ENCODE measurements around the gene ZNF292. TPM values are rescaled to one million over a fixed set of nuclear protein-coding genes. Genes with fewer than 3 reads are reported as not detected.

ZNF292 gene
- total and polyA plus RNA-seq, 5 donors from 2014 or later = 25.6 to 119 (median 33.1) TPM

DNA sequence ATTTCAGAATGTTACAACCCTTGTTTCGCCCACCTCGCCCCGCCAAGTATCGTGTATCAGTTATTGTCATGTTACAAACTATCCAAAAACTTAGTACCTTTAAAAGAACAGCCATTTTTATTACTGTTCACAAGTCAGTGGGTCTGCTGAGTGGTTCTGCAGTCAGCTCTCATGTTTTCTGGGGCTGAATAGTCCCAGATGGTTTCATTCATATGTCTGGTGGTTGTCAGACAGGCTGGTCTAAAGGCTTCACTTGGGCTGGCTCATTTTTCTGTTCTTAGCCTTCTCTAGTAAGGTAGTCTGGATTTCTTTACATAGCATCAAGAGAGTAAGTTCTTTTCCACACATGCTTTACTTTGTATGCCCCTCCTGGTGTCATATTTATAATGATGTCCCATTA is 8.6 kb downstream of the ZNF292 start:
- H3K9me3 ChIP-seq (ENCODE audit: control insufficient read depth in 2 of 2, low read length in 2 of 2) = no peaks in the 10 kb centered on the region
- H3K9me3 Mint-ChIP-seq = no peaks in the 10 kb centered on the region
- H3K27me3 ChIP-seq (ENCODE audit: control insufficient read depth, insufficient read depth, low read length) = no peaks in the 10 kb centered on the region
- H3K4me3 ChIP-seq (ENCODE audit: low read depth, low read length) = peak overlapping the region; percentile 51
- H3K4me1 Mint-ChIP-seq = peaks cover 63 to 94% (median 79%) of the 10 kb centered on the region in 4 donors
- DNase-seq = no peak
- no peak overlapping the region for H3K27ac ChIP-seq (ENCODE audit: insufficient read depth, low read length, poor library complexity, severe bottlenecking)
- H3K36me3 ChIP-seq (ENCODE audit: control insufficient read depth, insufficient read depth, low read length) = no peaks in the 10 kb centered on the region
- peak overlapping the region in 1 of 3 donors; percentile 9 for H3K27ac Mint-ChIP-seq
- ATAC-seq (ENCODE audit: low read depth in 2 of 2) = no peak
- H3K4me1 ChIP-seq (ENCODE audit: control insufficient read depth, insufficient read depth, low read length, poor library complexity, severe bottlenecking) = peaks cover 81% of the 10 kb centered on the region
- no peaks in the 10 kb centered on the region for H3K27me3 Mint-ChIP-seq
- peaks cover 10% of the 10 kb centered on the region for H3K36me3 Mint-ChIP-seq
- peak overlapping the region; percentile 9 to 85 (median 38) for H3K4me3 Mint-ChIP-seq

DNA sequence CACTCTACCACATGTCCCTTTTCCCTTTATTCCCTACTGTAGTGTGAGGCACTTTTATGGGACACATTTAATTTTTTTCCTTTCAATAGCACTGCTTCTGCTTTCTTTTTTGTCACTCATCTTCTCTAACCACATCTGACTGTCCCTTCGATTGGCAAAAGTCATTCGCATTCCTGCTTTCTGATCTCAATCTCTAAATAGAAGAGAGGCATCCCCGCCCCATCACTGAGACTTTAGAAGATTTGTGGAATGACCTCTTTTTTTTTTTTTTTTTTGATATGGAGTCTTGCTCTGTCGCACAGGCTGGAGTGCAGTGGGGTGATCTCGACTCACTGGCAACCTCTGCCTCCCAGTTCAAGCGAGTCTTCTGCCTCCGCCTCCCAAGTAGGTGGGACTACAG is 9.1 kb downstream of the ZNF292 start:
- Histone ChIP-seq H3K27ac (ENCODE audit: insufficient read depth, low read length, poor library complexity, severe bottlenecking) (peak overlapping the region; percentile 2), H3K9me3 (ENCODE audit: control insufficient read depth in 2 of 2, low read length in 2 of 2) (no peaks in the 10 kb centered on the region), H3K27me3 (ENCODE audit: control insufficient read depth, insufficient read depth, low read length) (no peaks in the 10 kb centered on the region), H3K36me3 (ENCODE audit: control insufficient read depth, insufficient read depth, low read length) (peaks cover 3% of the 10 kb centered on the region), H3K4me3 (ENCODE audit: low read depth, low read length) (peak overlapping the region; percentile 51), H3K4me1 (ENCODE audit: control insufficient read depth, insufficient read depth, low read length, poor library complexity, severe bottlenecking) (peaks cover 80% of the 10 kb centered on the region)
- no peak for DNase-seq
- Mint-ChIP-seq H3K27me3 (no peaks in the 10 kb centered on the region), H3K9me3 (no peaks in the 10 kb centered on the region), H3K4me3 (peak overlapping the region in 3 of 4 donors; percentile 10 to 61 (median 32)), H3K36me3 (peaks cover 9% of the 10 kb centered on the region), H3K4me1 (peaks cover 67 to 96% (median 78%) of the 10 kb centered on the region in 4 donors), H3K27ac (peak overlapping the region in 1 of 3 donors; percentile 56)
- ATAC-seq (ENCODE audit: low read depth in 2 of 2) = no peak

DNA sequence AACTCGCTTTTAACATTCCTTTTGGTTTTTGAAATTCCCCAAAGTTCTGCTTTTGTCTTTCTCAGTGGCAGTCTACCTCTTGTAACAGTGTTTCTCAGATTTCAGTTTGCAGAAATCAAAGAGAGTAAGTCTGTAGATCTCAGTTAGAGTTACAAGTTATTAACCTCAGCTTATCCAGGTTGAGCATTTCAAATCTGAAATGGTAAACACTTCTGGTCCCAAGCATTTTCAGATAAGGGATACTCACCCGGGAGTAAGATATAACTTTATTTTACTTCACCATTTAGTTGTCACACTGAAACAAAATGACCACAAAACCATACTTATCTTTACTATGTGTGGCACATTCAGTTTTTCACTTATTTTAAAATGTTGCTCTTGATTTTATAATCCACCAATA is 9.8 kb downstream of the ZNF292 start:
- Mint-ChIP-seq H3K27ac (peak overlapping the region in 1 of 3 donors; percentile 56), H3K4me1 (peaks cover 63 to 95% (median 73%) of the 10 kb centered on the region in 4 donors), H3K4me3 (peak overlapping the region; percentile 21 to 44 (median 34)), H3K36me3 (peaks cover 9% of the 10 kb centered on the region), H3K9me3 (no peaks in the 10 kb centered on the region), H3K27me3 (no peaks in the 10 kb centered on the region)
- peaks cover 3% of the 10 kb centered on the region for H3K36me3 ChIP-seq (ENCODE audit: control insufficient read depth, insufficient read depth, low read length)
- no peak for ATAC-seq (ENCODE audit: low read depth in 2 of 2)
- peaks cover 77% of the 10 kb centered on the region for H3K4me1 ChIP-seq (ENCODE audit: control insufficient read depth, insufficient read depth, low read length, poor library complexity, severe bottlenecking)
- H3K27ac ChIP-seq (ENCODE audit: insufficient read depth, low read length, poor library complexity, severe bottlenecking) = no peak overlapping the region
- no peak for DNase-seq
- no peaks in the 10 kb centered on the region for H3K9me3 ChIP-seq (ENCODE audit: control insufficient read depth in 2 of 2, low read length in 2 of 2)
- H3K27me3 ChIP-seq (ENCODE audit: control insufficient read depth, insufficient read depth, low read length) = no peaks in the 10 kb centered on the region
- H3K4me3 ChIP-seq (ENCODE audit: low read depth, low read length) = no peak overlapping the region

DNA sequence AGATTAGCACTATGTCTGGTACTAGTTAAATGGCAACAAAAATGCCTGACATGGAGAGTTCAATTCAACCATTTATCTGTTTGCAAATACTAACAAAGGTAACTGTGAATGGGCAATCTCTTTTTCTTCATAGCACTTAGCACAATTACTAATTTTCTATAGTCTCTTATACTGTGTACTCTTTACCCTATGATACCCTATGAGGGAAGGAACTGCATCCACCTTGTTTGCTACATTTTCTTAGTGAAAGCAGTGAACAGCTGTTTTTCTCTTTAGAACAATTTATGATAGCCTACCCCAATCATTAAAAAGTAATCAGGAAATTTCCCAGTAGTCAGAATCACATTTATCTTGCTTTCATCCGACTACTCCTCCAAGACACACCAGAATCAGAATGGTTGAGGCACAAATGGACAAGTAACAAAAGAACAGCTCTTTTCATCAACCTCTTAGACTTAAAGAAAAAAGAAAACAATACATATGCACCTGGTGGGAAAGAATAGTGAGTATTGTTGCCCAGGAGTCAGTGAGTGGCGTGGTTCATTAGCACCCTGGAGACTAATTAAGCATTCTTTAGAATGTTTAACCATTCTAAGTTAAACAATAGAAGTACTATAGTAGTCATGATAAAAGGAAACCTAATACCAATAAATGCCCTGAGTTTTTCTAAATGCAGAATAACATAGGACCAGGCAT is 16.7 kb downstream of the ZNF292 start:
- Mint-ChIP-seq H3K4me1 (peaks cover 57 to 91% (median 71%) of the 10 kb centered on the region in 4 donors), H3K27ac (peak overlapping the region in 2 of 3 donors; percentile 1 to 38), H3K36me3 (peaks cover 15% of the 10 kb centered on the region), H3K27me3 (no peaks in the 10 kb centered on the region), H3K9me3 (peaks cover 0 to 2% (median 0%) of the 10 kb centered on the region in 7 donors), H3K4me3 (peak overlapping the region in 3 of 4 donors; percentile 32 to 78 (median 45))
- H3K4me1 ChIP-seq (ENCODE audit: control insufficient read depth, insufficient read depth, low read length, poor library complexity, severe bottlenecking) = peaks cover 77% of the 10 kb centered on the region
- ATAC-seq (ENCODE audit: low read depth in 2 of 2) (no peak), DNase-seq (no peak)
- H3K27me3 ChIP-seq (ENCODE audit: control insufficient read depth, insufficient read depth, low read length) = no peaks in the 10 kb centered on the region
- H3K9me3 ChIP-seq (ENCODE audit: control insufficient read depth in 2 of 2, low read length in 2 of 2) = no peaks in the 10 kb centered on the region
- H3K36me3 ChIP-seq (ENCODE audit: control insufficient read depth, insufficient read depth, low read length) = peaks cover 8% of the 10 kb centered on the region
- H3K4me3 ChIP-seq (ENCODE audit: low read depth, low read length) = peak overlapping the region; percentile 8
- H3K27ac ChIP-seq (ENCODE audit: insufficient read depth, low read length, poor library complexity, severe bottlenecking) = peak overlapping the region; percentile 25

DNA sequence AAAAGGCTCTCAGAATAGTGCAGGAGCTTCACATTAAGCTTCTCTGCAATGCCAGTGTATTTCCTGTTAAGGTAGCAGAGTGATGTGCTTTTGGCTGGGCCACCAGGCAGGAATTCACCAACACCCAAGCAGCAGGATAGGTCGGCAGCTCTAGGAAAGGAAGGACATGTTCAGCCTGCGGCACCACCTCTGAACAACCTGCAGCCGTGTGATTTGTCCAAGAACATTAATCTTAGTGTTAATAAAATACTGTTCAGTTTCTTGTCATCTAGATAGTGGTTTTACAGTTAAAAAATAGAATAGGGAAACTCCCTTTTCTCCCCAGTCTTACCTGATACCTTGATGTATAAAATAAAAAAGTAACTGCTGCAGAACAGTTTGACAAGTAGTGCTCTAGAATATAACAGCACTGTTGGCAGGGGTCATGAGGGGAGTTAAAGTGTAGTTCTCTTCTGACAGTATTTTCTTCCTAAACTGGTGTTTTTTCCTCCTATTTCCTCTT is 18.8 kb downstream of the ZNF292 start:
- Mint-ChIP-seq H3K4me1 (peaks cover 60 to 90% (median 73%) of the 10 kb centered on the region in 4 donors), H3K9me3 (peaks cover 0 to 2% (median 0%) of the 10 kb centered on the region in 7 donors), H3K36me3 (peaks cover 19% of the 10 kb centered on the region), H3K27ac (peak overlapping the region; percentile 22 to 78 (median 70)), H3K27me3 (no peaks in the 10 kb centered on the region), H3K4me3 (peak overlapping the region; percentile 23 to 66 (median 37))
- Histone ChIP-seq H3K36me3 (ENCODE audit: control insufficient read depth, insufficient read depth, low read length) (peaks cover 8% of the 10 kb centered on the region), H3K27me3 (ENCODE audit: control insufficient read depth, insufficient read depth, low read length) (no peaks in the 10 kb centered on the region), H3K27ac (ENCODE audit: insufficient read depth, low read length, poor library complexity, severe bottlenecking) (peak overlapping the region; percentile 69), H3K4me3 (ENCODE audit: low read depth, low read length) (peak overlapping the region; percentile 55), H3K9me3 (ENCODE audit: control insufficient read depth in 2 of 2, low read length in 2 of 2) (no peaks in the 10 kb centered on the region), H3K4me1 (ENCODE audit: control insufficient read depth, insufficient read depth, low read length, poor library complexity, severe bottlenecking) (peaks cover 66% of the 10 kb centered on the region)
- peak; percentile 52 to 65 for ATAC-seq (ENCODE audit: low read depth in 2 of 2)
- DNase-seq = peak in 1 of 3 donors; percentile 20

DNA sequence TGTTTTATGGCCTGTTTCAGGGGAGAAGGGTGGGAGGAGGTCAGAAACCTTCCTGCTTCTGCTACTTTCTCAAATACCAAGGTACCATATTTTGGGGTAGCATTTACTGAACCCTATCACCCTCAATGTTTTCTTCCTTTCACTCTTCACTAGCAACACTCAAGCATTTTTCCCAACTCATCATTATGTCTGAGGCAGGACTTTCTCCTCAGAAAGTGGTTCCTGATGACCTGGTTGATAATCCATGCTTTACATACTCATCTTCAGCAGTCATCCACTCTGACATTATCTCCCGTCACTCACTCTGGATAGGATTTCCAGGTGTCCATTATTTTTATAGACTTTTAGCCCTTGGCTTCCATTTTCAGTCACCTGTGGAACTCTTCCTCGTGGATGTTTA is 21.1 kb downstream of the ZNF292 start:
- Mint-ChIP-seq H3K9me3 (peaks cover 0 to 2% (median 0%) of the 10 kb centered on the region in 7 donors), H3K36me3 (peaks cover 25% of the 10 kb centered on the region), H3K27me3 (no peaks in the 10 kb centered on the region), H3K27ac (peak overlapping the region in 1 of 3 donors; percentile 24), H3K4me3 (peak overlapping the region in 1 of 4 donors; percentile 53), H3K4me1 (peaks cover 74 to 94% (median 86%) of the 10 kb centered on the region in 4 donors)
- Histone ChIP-seq H3K36me3 (ENCODE audit: control insufficient read depth, insufficient read depth, low read length) (peaks cover 8% of the 10 kb centered on the region), H3K27ac (ENCODE audit: insufficient read depth, low read length, poor library complexity, severe bottlenecking) (no peak overlapping the region), H3K4me1 (ENCODE audit: control insufficient read depth, insufficient read depth, low read length, poor library complexity, severe bottlenecking) (peaks cover 68% of the 10 kb centered on the region), H3K4me3 (ENCODE audit: low read depth, low read length) (no peak overlapping the region), H3K27me3 (ENCODE audit: control insufficient read depth, insufficient read depth, low read length) (no peaks in the 10 kb centered on the region), H3K9me3 (ENCODE audit: control insufficient read depth in 2 of 2, low read length in 2 of 2) (no peaks in the 10 kb centered on the region)
- DNase-seq (no peak), ATAC-seq (ENCODE audit: low read depth in 2 of 2) (no peak)

DNA sequence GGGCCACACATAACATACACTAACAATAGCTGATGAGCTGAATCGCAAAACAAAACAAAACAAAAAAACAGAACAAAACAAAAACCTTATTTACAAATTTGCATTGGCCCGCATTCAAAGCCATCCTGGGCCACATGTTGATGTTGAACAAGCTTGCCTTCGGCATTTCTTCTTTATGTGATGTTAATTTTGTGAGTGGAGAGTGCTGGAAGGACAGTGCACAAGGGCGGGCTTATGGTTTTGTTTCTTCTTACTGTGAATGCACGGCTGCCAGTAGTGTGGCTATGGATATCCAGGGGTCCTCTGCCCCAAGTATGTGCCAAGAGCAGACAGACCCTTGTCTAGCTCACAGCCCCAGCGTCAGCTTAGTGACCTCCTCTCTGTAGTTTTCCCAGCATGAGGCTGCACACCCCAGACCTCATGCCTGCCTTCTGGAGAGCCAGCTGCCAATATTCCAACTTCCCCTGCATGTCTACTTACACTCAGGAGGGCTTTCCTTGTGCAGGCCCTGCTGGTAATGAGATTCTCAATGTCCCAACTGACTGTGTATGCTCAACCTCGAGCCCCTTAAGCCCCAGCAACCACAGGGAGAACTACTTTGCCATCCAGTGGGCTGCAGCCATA is 24.9 kb downstream of the ZNF292 start:
- Mint-ChIP-seq H3K4me1 (peaks cover 66 to 92% (median 83%) of the 10 kb centered on the region in 4 donors), H3K27ac (peak overlapping the region in 1 of 3 donors; percentile 28)
- H3K27ac ChIP-seq (ENCODE audit: insufficient read depth, low read length, poor library complexity, severe bottlenecking) = no peak overlapping the region

More for the DNA sequence above, 24.9 kb downstream of the ZNF292 start:
- H3K9me3 ChIP-seq (ENCODE audit: control insufficient read depth in 2 of 2, low read length in 2 of 2) = no peaks in the 10 kb centered on the region
- H3K9me3 Mint-ChIP-seq = peaks cover 0 to 2% (median 0%) of the 10 kb centered on the region in 7 donors
- DNase-seq (no peak), ATAC-seq (ENCODE audit: low read depth in 2 of 2) (no peak)
- peak overlapping the region; percentile 29 for H3K4me3 ChIP-seq (ENCODE audit: low read depth, low read length)
- peak overlapping the region; percentile 17 to 57 (median 26) for H3K4me3 Mint-ChIP-seq
- H3K36me3 ChIP-seq (ENCODE audit: control insufficient read depth, insufficient read depth, low read length) = peaks cover 12% of the 10 kb centered on the region
- H3K4me1 ChIP-seq (ENCODE audit: control insufficient read depth, insufficient read depth, low read length, poor library complexity, severe bottlenecking) = peaks cover 54% of the 10 kb centered on the region
- no peaks in the 10 kb centered on the region for H3K27me3 Mint-ChIP-seq
- H3K27me3 ChIP-seq (ENCODE audit: control insufficient read depth, insufficient read depth, low read length) = no peaks in the 10 kb centered on the region
- peaks cover 36% of the 10 kb centered on the region for H3K36me3 Mint-ChIP-seq
